Heart right ventricle (tissue), 16 donors: Measurements from ENCODE around the gene HIF3A. TPM values are rescaled to one million over a fixed set of nuclear protein-coding genes. Genes with fewer than 3 reads are reported as not detected.
"Not testable (repeated sequence)": the region's sequence is repeated elsewhere in the genome, so short reads cannot be mapped to it uniquely, and the experiment has no call there.

Source experiments
- ATAC-seq, 8 donors: fragments of 200-7000 bp; cut with Tn5 transposase; one replicate each; pipeline ENCODE4 v1.9.1; 2020; ENCODE audit warnings: mild to moderate bottlenecking in 8 of 8, moderate library complexity in 8 of 8, moderate number of reproducible peaks in 1 of 8
- DNase-seq, 2 donors: peaks; one replicate each; pipeline ENCODE4 v3.0.0-alpha.2; 2020
- H3K27ac ChIP-seq, 10 donors: fragments of 200-600 bp; sonication (generic) in 2 of 10; one replicate each; pipeline versions ENCODE4 v1.5.0 to v1.8.0; 2020 to 2022; ENCODE audit warnings: mild to moderate bottlenecking in 3 of 10
- H3K27me3 ChIP-seq, 7 donors: fragments of 200-600 bp; one replicate each; pipeline ENCODE4 v1.8.0; 2021 to 2022; ENCODE audit warnings: mild to moderate bottlenecking in 2 of 7
- H3K36me3 ChIP-seq, 9 donors: fragments of 200-600 bp; sonication (generic) in 1 of 9; one replicate each; pipeline versions ENCODE4 v1.5.0 to v1.8.0; 2020 to 2022; ENCODE audit warnings: mild to moderate bottlenecking in 2 of 9
- H3K4me1 ChIP-seq, 9 donors: fragments of 200-600 bp; sonication (generic) in 1 of 9; one replicate each; pipeline versions ENCODE4 v1.5.0 to v1.8.0; 2020 to 2022; ENCODE audit warnings: mild to moderate bottlenecking in 4 of 9
- H3K4me3 ChIP-seq, 10 donors: fragments of 200-600 bp; sonication (generic) in 2 of 10; one replicate each; pipeline versions ENCODE4 v1.5.0 to v1.8.0; 2020 to 2022; ENCODE audit warnings: mild to moderate bottlenecking in 7 of 10, moderate library complexity in 2 of 10
- H3K9me3 ChIP-seq, 11 donors: fragments of 200-600 bp in 10 of 11; sonication (generic) in 2 of 11; one replicate each; pipeline versions ENCODE4 v1.5.0 to v1.8.0; 2013 to 2022; ENCODE audit warnings: mild to moderate bottlenecking in 2 of 11, control low read depth in 1 of 11, moderate library complexity in 1 of 11
- WGBS, 2 donors: extraction: QIAGEN DNeasy Blood & Tissue Kit; methylation state at CpG; one replicate each; pipeline ENCODE4 v1.1.7; 2013; ENCODE audit warnings: inconsistent platforms in 1 of 2; 5-methylcytosine and 5-hydroxymethylcytosine counted together
- intact Hi-C, 10 donors: fragments of 100-400 bp; cut with DNase I; formaldehyde crosslinking; loops; one replicate each; pipeline versions ENCODE4 v1.11.1 to v1.14.2; 2022
- polyA plus RNA-seq, 2 donors: library from polyadenylated mRNA; stranded (reverse); fragments of 200-250 nt; gene quantifications; one replicate each; pipeline ENCODE4 v1.2.3, GENCODE V29; 2013
- total RNA-seq, 10 donors: library from RNA; stranded (reverse); fragmentation: NEBNext Ultra II Directional in 3 of 10; extraction: Animal tissue kit (Norgen Biotek cat#: 25700) in 3 of 10; gene quantifications; one replicate each; pipeline versions ENCODE4 v1.2.1 to v1.2.4, GENCODE V29; 2021 to 2023
- TF ChIP-seq, protein P1 (sequence below), 9 donors: fragments of 200-600 bp; sonication (generic) in 2 of 9; IDR thresholded peaks; one replicate each; pipeline versions ENCODE4 v1.5.0 to v1.8.0; 2021 to 2022; ENCODE audit warnings: antibody characterized with exemption in 9 of 9, mild to moderate bottlenecking in 5 of 9, moderate library complexity in 1 of 9
- donor health status: Arrhythmogenic right ventricular cardiomyopathy.
- donor health status: ischemic (EF 13 %, LVEDD 7.1; RV severe dilation, severe dysfunction).
- donor health status: healthy with polysubstance abuse.
- donor health status: DM: no; HTN: yes; CAD: no.
- donor health status: DM: no; HTN: no; CAD: no.
- donor health status: ischemic (EF 25% LVEDD 6.9; RV normal size, moderate dysfunction).
- donor health status: ischemic (EF 25% LVEDD 5.7; RV mildly dilated, moderate dysfunction).
- donor health status: healthy.
- donor health status: DM: yes; HTN: yes; CAD: no.
- donor health status: Ischemic cardiomyopathy.
- donor health status: ischemic (EF 35%, LVEDD 5.7; RV mildly dilated, moderate dysfunction).
- donor health status: nonischemic (EF 11% LVEDD 7.7; RV severe dilation, severe dysfunction).
- donor health status: DM: yes; HTN: yes; CAD: no.
- donor health status: PGD.
- donor health status: ischemic (EF 29% LVEDD 5.4; RV normal size, mild dysfunction).
- donor health status: nonischemic (EF 23%, LVEDD 6.1; RV moderate dilation, normal function).

The HIF3A gene
- total and polyA plus RNA-seq, 12 donors = 22.7 to 204 (median 48.9) TPM

DNA sequence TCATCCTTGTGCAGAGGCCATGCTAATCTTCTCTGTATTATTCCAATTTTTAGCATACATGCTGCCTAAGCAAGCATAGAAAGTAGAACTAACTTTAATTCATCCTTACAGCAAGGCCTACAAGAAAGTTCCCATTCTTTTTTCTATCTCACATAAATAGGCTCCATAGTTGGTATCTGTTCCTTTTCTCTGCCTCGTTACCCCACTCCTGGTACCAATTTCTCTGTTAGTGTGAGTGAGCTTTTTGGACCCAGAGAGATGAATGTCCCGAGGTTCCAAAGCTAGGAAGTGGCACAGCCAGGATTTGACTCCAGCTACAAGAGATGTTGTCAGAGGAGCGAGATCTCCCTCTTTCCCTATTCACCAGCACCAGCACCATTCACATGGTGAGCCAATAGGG, 9.7 kb downstream of the HIF3A start:
- TF ChIP-seq, protein P1, sequence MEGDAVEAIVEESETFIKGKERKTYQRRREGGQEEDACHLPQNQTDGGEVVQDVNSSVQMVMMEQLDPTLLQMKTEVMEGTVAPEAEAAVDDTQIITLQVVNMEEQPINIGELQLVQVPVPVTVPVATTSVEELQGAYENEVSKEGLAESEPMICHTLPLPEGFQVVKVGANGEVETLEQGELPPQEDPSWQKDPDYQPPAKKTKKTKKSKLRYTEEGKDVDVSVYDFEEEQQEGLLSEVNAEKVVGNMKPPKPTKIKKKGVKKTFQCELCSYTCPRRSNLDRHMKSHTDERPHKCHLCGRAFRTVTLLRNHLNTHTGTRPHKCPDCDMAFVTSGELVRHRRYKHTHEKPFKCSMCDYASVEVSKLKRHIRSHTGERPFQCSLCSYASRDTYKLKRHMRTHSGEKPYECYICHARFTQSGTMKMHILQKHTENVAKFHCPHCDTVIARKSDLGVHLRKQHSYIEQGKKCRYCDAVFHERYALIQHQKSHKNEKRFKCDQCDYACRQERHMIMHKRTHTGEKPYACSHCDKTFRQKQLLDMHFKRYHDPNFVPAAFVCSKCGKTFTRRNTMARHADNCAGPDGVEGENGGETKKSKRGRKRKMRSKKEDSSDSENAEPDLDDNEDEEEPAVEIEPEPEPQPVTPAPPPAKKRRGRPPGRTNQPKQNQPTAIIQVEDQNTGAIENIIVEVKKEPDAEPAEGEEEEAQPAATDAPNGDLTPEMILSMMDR (IDR thresholded peaks at IDR 0.05) = no peak
- DNase-seq = no peak
- WGBS, 2 donors = 93 to 96% methylated on average over 3 of the region's 3 CpGs
- peaks cover 0 to 83% (median 54%) of the 10 kb centered on the region in 9 donors for H3K36me3 ChIP-seq
- H3K4me3 ChIP-seq = no peak overlapping the region
- no peak for ATAC-seq
- intact Hi-C loops = loop anchor here in 2 of 10 donors (5.0 kb wide), 1 partner anchor 36 kb away; no protein-coding TSS in a partner anchor
- no peak overlapping the region for H3K27ac ChIP-seq
- H3K9me3 ChIP-seq = peaks cover 0 to 9% (median 0%) of the 10 kb centered on the region in 11 donors
- peaks cover 14 to 37% (median 30%) of the 10 kb centered on the region in 9 donors for H3K4me1 ChIP-seq
- H3K27me3 ChIP-seq = no peaks in the 10 kb centered on the region

DNA sequence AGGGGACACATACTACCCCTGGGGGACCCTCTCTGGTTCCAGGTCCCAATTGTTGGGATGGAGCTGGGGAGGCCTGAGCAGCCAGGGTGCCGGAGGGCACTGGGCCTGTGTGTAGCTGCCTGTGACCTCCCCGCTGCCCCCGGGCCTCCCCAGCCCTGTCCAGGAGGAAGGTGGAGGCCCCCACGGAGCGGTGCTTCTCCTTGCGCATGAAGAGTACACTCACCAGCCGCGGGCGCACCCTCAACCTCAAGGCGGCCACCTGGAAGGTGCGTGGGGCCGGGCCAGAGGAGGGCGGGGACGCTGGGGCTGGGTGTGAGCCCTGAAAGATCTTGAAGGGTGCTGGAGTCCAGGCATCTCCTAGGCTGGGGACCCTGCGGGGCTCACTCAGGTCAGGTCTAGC, 11.7 kb downstream of the HIF3A start:
- DNase-seq = no peak
- intact Hi-C loops = loop anchor here in 2 of 10 donors (5.0 kb wide), 1 partner anchor 34 kb away; no protein-coding TSS in a partner anchor
- H3K27me3 ChIP-seq = no peaks in the 10 kb centered on the region
- H3K4me3 ChIP-seq = no peak overlapping the region
- ATAC-seq = peak in 2 of 8 donors; percentile 4 to 12
- peaks cover 0 to 9% (median 0%) of the 10 kb centered on the region in 11 donors for H3K9me3 ChIP-seq
- peaks cover 0 to 100% (median 61%) of the 10 kb centered on the region in 9 donors for H3K36me3 ChIP-seq
- 92 to 94% methylated on average over 15 of the region's 15 CpGs for WGBS, 2 donors
- no peak overlapping the region for H3K27ac ChIP-seq
- TF ChIP-seq, protein P1 (IDR thresholded peaks at IDR 0.05) = no peak
- peaks cover 3 to 20% (median 15%) of the 10 kb centered on the region in 9 donors for H3K4me1 ChIP-seq

DNA sequence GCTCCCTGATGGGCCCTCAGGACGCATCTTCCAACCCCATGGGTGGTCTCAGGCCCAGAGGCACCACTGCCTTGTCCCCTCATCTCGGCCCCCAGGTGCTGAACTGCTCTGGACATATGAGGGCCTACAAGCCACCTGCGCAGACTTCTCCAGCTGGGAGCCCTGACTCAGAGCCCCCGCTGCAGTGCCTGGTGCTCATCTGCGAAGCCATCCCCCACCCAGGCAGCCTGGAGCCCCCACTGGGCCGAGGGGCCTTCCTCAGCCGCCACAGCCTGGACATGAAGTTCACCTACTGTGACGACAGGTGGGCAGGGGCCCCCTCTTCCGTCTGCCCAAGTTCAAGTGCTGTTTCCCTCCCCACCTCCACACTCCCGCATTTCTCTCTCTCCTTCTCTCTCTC, 12.2 kb downstream of the HIF3A start:
- intact Hi-C loops = loop anchor here in 2 of 10 donors (5.0 kb wide), 1 partner anchor 33 kb away; no protein-coding TSS in a partner anchor
- WGBS, 2 donors = 70 to 91% methylated on average over 10 of the region's 10 CpGs
- DNase-seq (no peak), ATAC-seq (peak in 1 of 8 donors; percentile 1)
- Histone ChIP-seq H3K27ac (no peak overlapping the region), H3K4me3 (no peak overlapping the region), H3K9me3 (peaks cover 0 to 9% (median 0%) of the 10 kb centered on the region in 11 donors), H3K27me3 (no peaks in the 10 kb centered on the region), H3K36me3 (peaks cover 0 to 100% (median 61%) of the 10 kb centered on the region in 9 donors), H3K4me1 (peaks cover 0 to 14% (median 10%) of the 10 kb centered on the region in 9 donors)
- TF ChIP-seq, protein P1 (IDR thresholded peaks at IDR 0.05) = no peak

DNA sequence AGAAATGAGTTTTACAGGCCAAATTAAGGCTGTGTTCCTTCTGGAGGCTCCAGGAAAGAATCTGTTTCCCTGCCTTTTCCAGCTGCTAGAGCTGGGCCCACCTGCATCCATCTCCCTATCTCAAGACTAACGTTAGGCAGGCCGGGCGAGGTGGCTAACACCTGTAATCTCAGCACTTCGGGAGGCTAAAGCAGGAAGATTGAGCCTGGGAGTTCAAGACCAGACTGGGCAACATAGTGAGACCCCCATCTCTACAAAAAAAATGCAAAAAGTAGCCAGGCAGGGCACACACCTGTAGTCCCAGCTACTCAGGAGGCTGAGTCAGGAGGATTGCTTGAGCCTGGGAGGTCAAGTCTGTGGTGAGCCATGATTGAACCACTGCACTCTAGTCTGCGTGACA, 14.6 kb downstream of the HIF3A start:
- TF ChIP-seq, protein P1 (IDR thresholded peaks at IDR 0.05) = no peak
- intact Hi-C loops = no loop called here

DNA sequence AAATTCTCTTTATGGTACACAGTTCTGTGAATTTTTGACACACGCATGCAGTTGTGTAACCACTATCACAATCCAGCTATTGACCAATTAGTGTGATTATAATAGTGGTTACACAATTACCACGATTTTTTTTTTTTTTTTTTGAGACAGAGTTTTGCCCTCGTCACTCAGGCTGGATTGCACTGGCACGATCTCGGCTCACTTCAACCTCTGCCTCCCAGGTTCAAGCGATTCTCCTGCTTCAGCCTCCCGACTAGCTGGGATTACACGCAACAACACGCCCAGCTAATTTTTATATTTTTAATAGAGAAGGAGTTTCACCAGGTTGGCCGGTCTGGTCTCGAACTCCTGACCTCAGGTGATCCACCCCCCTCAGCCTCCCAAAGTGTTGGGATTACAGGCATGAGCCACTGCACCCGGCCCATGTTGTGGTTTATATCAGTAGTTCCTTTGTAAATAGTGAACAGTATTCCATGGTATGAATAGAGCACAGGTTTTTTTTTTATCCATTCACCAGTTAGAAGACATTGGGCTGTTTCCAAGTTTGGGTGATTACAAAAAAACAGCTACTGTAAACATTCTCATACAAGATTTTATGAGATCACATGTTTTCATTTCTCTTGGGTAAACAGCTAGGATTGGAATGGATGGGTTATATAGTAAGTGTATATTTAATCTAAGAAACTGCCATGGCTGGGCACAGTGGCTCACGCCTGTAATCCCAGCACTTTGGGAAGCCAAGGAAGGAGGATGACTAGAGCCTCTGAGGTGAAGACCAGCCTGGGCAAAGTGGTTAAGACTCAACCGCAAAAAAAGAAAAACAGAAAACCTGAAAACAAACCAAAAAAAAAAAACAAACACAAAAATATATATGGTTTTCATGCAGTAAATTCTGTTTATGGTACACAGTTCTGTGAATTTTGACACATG, 17.0 kb downstream of the HIF3A start:
- H3K27ac ChIP-seq, H3K4me3 ChIP-seq, DNase-seq, ATAC-seq, H3K27me3 ChIP-seq, H3K9me3 ChIP-seq, intact Hi-C loops, H3K4me1 ChIP-seq: not testable (repeated sequence)
- peaks cover 0 to 100% (median 47%) of the 10 kb centered on the region in 9 donors for H3K36me3 ChIP-seq
- WGBS, 2 donors = 81 to 87% methylated on average over 14 of the region's 14 CpGs

More for the DNA sequence above, 14.6 kb downstream of the HIF3A start:
- WGBS, 2 donors = 92 to 95% methylated on average over 5 of the region's 5 CpGs
- no peaks in the 10 kb centered on the region for H3K27me3 ChIP-seq
- no peak for ATAC-seq
- no peak overlapping the region for H3K27ac ChIP-seq
- no peak for DNase-seq
- peaks cover 0 to 4% (median 0%) of the 10 kb centered on the region in 11 donors for H3K9me3 ChIP-seq
- H3K4me3 ChIP-seq = no peak overlapping the region
- peaks cover 0 to 100% (median 48%) of the 10 kb centered on the region in 9 donors for H3K36me3 ChIP-seq
- no peaks in the 10 kb centered on the region for H3K4me1 ChIP-seq
